Astrocyte of the spinal cord (primary cell): ENCODE results near the gene STAG1.
"Not testable (repeated sequence)": the region's sequence is repeated elsewhere in the genome, so short reads cannot be mapped to it uniquely, and the experiment has no call there.

Source experiments
- DNase-seq: peaks from one replicate; pipeline ENCODE4 v3.0.0; 2011; ENCODE audit warnings: low read depth, low spot score
- H3K4me3 ChIP-seq: 2 replicates; pipeline ENCODE4 v1.5.1; 2011; ENCODE audit warnings: low read depth, mild to moderate bottlenecking, low read length, moderate library complexity
- in situ Hi-C: cut with HindIII; loops from 2 replicates; pipeline ENCODE4 v1.10.0; 2017; ENCODE audit warnings: low sequenced_read_pairs
- TF ChIP-seq, protein P1 (sequence below): IDR thresholded peaks from 2 replicates; pipeline ENCODE4 v1.5.1; 2012; ENCODE audit warnings: low read depth, mild to moderate bottlenecking, low read length, inconsistent platforms

Gene STAG1

DNA sequence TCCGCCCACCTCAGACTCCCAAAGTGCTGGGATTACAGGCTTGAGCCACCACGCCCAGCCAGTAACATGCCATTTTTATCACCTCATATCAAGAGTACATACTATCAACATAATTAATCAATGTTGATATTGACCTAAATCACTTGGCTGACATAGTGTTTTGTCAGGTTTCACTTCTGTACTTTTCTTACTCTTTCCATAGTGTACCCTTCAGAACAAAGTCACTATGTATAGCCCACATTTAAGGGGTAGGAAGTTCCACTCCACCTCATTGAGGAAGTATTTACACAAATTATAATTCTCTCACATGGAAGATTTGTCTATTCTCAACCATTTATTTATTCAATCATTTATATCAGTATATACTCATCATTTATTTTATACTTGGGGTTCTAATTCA is 145.2 kb downstream of the STAG1 start:
- TF ChIP-seq, protein P1, sequence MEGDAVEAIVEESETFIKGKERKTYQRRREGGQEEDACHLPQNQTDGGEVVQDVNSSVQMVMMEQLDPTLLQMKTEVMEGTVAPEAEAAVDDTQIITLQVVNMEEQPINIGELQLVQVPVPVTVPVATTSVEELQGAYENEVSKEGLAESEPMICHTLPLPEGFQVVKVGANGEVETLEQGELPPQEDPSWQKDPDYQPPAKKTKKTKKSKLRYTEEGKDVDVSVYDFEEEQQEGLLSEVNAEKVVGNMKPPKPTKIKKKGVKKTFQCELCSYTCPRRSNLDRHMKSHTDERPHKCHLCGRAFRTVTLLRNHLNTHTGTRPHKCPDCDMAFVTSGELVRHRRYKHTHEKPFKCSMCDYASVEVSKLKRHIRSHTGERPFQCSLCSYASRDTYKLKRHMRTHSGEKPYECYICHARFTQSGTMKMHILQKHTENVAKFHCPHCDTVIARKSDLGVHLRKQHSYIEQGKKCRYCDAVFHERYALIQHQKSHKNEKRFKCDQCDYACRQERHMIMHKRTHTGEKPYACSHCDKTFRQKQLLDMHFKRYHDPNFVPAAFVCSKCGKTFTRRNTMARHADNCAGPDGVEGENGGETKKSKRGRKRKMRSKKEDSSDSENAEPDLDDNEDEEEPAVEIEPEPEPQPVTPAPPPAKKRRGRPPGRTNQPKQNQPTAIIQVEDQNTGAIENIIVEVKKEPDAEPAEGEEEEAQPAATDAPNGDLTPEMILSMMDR = no peak
- DNase-seq = no peak
- no peak overlapping the region for H3K4me3 ChIP-seq
- in situ Hi-C loops = no loop called here

DNA sequence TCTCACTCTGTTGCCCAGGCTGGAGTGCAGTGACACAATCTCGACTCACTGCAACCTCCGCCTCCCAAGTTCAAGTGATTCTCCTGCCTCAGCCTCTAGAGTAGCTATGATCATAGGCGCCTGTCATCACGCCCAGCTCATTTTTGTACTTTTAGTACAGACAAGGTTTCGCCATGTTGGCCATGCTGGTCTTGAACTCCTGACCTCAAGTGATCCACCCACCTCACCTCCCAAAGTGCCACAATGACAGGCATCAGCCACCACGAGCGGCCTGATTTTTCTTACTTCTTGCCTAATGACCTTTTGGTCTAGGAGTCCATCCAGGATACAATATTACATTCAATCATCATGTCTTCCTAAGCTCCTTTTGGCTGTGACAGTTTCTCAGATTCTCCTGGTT is 146.0 kb downstream of the STAG1 start:
- in situ Hi-C loops, H3K4me3 ChIP-seq, DNase-seq: not testable (repeated sequence)

DNA sequence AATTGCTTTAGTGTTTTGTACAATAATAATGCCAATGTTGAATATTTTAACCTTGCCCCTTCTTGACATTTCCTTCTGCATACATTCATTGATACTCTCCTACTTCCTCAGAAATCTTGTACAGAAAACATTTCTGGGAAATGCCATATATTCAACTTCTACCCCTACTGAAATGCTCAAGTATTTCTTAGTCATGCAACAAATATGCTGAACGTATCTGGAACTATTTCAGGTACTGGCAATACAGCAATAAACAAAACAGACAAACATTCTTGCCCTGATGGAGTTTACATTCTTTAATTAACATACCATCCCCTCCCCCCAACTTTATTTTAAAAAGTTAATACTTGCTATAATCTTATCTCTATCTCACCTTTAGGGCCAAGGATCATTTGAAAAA is 147.2 kb downstream of the STAG1 start:
- DNase-seq = no peak
- in situ Hi-C loops = no loop called here
- TF ChIP-seq, protein P1 = no peak
- H3K4me3 ChIP-seq = no peak overlapping the region

DNA sequence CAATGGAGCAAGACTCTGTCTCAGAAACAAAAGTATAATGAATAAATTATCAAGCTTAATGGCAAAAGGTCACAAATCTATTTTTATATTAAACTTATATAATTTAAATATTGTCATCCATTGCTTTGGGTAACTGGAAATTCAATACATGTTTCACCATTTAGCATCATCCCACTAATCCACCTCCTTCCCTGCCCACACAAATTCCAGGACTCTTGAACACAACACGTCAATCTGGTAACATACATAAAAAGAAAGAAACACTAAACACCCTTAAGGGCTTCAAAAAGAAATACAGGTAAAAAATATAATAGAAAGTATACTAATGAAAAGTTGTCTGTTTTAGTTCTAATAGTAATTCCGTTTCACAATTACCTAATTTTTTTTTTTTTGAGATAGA is 149.4 kb downstream of the STAG1 start:
- H3K4me3 ChIP-seq = no peak overlapping the region
- no peak for DNase-seq
- TF ChIP-seq, protein P1 = no peak
- in situ Hi-C loops = no loop called here

DNA sequence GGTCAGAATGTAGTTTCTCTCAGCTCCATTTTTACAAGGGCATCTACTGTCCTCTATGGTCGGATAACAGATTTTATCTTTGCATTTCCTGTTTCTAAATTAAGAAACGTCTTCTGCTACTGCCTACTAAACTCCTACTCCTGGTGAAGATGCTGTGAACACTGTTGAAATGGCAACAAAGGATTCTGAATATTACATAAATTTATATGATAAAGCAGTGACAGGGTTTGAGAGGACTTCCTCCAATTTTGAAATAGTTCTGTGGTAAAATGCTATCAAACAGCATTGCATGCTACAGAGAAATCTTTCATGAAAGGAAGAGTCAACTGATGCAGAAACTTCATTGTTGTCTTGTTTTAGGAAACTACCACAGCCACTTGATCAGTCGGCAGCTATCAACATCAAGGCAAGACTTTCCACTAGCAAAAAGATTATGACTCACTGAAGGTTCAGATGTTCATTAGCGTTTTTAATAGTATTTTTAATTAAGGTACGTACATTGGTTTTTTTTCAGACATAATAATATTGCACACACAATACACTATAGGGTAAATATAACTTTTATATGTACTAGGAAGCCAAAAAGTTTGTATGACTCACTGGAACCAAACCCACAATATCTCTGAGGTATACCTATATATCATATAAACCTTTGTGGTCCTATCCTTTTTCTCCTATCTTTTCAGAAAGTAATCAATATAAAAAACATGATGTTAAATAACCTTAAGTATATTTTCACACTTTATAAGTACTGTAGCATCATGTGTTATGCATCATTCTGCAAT is 156.1 kb downstream of the STAG1 start:
- in situ Hi-C loops = no loop called here
- no peak overlapping the region for H3K4me3 ChIP-seq
- no peak for DNase-seq
- TF ChIP-seq, protein P1 = no peak

DNA sequence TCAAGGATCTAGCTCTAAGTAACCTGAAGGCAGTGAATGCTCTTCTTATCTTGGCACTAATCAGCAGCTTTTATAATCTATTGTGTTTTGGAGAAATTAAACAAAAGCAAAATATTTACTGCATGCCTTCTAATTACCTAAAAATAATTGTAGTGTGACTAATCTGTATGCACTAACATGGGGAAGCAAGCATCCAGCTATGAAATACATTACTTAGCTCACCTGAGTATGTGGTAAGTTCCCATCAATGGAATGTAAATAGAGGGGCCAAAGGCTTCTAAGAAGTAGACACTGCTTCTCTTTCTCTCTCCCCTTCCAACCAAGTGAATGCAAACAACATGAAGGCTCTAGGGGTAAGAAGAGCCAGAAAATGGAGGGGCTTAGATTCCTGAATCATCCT is 165.6 kb downstream of the STAG1 start:
- TF ChIP-seq, protein P1 = no peak
- in situ Hi-C loops = no loop called here
- no peak overlapping the region for H3K4me3 ChIP-seq
- DNase-seq = no peak

DNA sequence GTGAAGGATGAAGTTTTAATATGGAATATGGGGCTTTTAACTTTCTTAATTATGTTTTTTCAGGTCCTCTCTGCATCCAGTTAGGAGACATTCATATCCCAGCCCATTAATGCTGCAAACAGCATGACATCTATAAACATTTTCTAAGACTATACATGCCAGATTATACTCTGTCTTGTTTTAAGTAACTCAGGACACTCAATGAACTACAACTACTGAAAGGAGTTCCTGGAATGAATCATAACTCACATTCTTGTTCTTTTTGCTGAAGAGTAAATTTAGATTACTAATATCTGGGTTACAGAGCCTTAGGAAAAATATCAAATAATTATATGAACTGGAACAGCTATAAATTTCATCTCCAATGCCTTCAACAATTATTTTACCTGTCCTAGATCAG is 167.4 kb downstream of the STAG1 start:
- TF ChIP-seq, protein P1 = no peak
- no peak overlapping the region for H3K4me3 ChIP-seq
- in situ Hi-C loops = no loop called here
- DNase-seq = no peak
